ENCODE results near the gene TMEM95.

TMEM95 gene

GRCh38 chr17:7382901-7383300, 27.9 kb downstream of the TMEM95 start:
- no peak for DNase-seq

- DNase-seq: no peak
Observed at GRCh38 chr17:7383371-7383741, 28.4 kb downstream of the TMEM95 start.

- DNase-seq: no peak
Observed at GRCh38 chr17:7383742-7384488, 29.0 kb downstream of the TMEM95 start.

GRCh38 chr17:7384489-7385081, 29.6 kb downstream of the TMEM95 start:
- no peak for DNase-seq

- no peak for DNase-seq
Observed at GRCh38 chr17:7388856-7389255, 33.9 kb downstream of the TMEM95 start.

GRCh38 chr17:7389924-7390910, 35.3 kb downstream of the TMEM95 start:
- no peak for DNase-seq

GRCh38 chr17:7391307-7391706, 36.4 kb downstream of the TMEM95 start:
- DNase-seq: no peak

GRCh38 chr17:7392696-7393612, 38.0 kb downstream of the TMEM95 start:
- DNase-seq: no peak

DNA sequence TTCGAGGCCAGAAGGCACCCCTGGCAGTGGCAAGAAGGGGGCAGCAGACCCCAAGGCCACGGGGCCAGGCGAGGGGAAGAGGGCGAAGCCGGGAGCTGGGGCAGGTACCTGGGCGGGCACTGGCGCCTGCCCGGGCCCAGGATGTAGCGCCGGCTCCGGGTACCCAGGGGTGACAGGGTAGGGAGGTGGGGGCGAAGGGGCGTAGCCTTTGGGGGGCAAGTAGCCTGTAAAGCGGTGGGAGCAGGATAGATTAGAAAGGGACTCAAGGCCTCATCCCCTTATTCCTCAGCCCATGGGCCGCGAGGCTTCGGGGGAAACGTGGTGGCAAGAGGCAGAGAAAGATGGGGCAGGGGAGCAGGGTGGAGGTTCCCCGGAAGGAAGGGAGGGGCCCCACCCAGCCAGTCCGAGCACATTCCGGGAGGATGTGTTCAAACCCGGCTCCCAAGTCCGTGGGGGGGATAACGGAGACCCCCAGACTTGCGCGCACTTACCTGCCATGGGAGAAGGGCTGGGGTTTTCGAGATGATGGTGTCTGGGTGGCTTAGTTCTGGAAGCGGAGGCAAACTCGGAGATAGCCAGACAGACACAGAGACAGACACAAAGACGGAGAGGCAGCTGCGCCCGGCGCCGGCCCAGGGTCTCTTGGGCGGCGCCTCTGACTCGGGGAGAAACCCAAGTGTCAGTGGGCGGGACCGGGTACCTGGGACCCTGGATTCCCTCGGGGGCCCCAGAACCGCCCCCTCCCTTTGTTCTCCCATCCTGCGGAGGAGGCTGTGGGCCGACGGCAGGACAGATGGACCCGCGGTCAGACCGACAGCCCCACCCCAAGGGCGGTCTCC, 38.9 kb downstream of the TMEM95 start:
- DNase-seq: peak; percentile 84

DNA sequence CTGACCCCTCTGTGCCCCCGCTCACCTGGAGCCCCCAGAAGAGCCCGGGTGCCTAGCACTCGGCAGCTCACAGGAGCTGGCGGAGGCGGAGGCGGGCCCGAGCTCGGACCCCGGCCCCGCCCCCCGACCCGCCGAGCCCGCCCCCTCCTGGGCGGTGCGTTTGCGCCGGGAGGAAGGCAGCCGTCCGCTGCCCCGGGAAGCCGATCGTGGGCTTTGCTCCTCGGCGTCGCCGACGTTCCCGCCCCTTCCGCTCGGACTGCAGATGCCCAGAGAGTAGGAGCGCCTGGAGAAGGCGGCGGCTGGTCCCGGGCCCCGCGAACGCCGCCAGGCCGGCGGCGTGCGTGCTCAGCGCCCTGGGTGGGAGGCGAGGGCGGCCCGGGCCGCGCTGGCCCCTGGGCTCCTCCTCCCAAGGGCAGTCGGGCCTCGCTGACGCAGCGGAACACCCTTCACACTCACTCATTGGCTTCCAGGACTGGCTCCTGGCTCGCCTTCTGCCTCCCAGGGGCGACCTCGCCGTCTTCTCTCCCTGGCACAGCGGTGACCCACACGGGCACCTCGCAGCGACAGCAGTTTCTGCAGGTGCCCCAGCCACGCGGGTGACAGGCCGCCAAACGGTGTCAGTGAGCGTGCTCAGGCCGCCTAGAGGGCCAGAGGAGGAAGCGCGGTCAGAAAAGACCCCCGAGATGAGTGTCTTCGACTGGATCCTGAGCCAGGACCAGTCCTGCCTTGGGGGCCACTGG, 39.7 kb downstream of the TMEM95 start, which contains the start of gene PLSCR3:
Gene PLSCR3, minus strand, starts transcription at position 74 of the 740 bp plus-strand sequence. CDS start 415 bp downstream, outside the sequence.
- DNase-seq: peak; percentile 84

- no peak for DNase-seq
Observed at GRCh38 chr17:7396147-7396546, 41.2 kb downstream of the TMEM95 start.

DNA sequence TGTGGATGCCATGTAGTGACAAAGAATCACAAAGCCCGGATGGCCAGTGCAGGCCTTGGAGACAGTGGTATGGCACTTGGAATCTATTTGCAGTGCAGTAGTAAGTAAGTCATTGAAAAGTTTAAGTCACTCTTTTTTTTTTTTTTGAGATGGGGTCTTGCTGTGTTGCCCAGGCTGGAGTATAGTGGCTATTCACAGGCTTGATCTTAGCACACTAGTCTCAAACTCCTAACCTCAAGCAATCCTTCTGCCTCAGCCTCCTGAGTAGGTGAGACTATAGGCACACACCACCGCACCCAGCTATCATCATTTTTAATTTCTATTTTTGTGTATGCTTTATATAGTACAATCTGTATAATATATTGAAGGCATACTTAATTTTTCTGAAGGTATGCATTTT, 43.7 kb downstream of the TMEM95 start:
- no peak for DNase-seq

- no peak for DNase-seq
Observed at GRCh38 chr17:7403043-7403726, 48.2 kb downstream of the TMEM95 start.

- peak; percentile 91 for DNase-seq
Observed at GRCh38 chr17:7403727-7403976, 48.7 kb downstream of the TMEM95 start.

- DNase-seq: peak; percentile 100
Observed at GRCh38 chr17:7403977-7404736, 49.2 kb downstream of the TMEM95 start, which contains the start of gene TMEM256. Gene TMEM256 (minus strand): TSS chr17:7404097. CDS start chr17:7404084, 13 bp downstream.

GRCh38 chr17:7404737-7405349, 49.9 kb downstream of the TMEM95 start:
- DNase-seq: no peak

DNA sequence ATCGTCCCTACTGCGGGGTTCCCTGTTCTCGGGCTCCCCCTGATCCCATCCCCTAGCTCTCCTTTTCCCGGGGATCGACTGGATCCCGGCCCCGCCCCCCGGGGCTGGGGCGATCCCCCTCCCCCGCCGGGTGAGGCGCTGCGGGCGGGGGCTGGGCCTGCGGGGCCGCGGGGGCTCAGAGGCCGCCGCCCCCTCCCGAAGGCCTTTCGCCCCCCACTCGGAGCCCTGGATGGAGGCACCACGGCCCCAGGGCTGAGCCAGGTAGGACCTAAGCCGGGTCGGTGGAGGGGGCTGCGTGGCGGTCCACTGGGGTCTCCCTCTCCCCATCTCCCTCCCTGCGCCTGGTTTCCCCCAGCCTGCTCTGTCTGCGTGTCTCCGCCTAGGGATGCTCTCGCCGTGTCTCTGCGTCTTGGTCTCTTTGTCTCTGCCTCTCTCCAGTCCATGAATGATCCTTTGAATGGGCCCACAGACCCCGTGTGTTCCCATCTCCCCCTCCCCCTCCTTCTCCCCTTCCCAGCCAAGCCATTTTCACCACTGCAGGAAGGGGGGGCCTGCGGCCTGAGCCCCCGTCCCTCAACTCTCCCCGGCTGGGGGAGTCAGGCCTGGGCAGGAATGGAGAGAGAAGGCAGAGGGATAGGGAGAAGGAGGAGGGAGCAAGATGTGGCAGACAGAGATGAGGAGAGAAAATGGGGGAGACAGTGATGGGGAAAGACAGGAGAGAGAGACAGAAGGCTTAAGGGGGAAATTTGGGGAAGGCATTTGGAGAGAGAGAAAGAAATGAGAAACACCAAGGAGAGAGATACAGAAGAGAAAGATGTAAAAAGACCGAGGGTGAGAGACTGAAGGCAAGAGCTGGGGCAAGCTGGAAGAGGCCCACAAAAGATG, 50.6 kb downstream of the TMEM95 start:
- no peak for DNase-seq
